ENCODE data around the gene C1orf116. TPM values are rescaled to one million over a fixed set of nuclear protein-coding genes. Genes with fewer than 3 reads are reported as not detected.

Gene C1orf116
- total RNA-seq, 1 experiment from 2014 or later = 124 TPM

DNA sequence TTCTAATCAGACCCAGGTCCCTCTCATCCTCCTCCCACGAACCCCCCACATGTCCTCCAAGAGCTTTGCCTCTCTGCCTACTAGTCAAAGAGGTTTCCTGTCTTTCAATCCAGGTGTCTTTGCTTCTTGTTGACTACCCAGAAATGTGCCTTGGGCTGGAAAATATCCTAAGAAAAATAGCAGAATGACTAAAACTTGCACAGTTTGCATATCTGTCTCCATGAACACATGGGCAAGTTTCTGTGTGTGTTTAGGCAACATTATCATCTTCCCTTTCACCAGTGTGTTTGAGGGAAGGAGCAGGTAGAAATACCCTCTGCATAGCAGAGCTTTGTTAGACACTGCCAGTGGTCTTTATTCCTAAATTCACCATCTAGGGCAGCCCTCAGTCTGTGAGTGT lies 1.5 kb downstream of the C1orf116 start:
- intact Hi-C loops (cut with micrococcal nuclease; ENCODE audit: unreplicated experiment) = no loop called here
- Mint-ChIP-seq H3K27me3 (ENCODE audit: unreplicated experiment) (no peaks in the 10 kb centered on the region), H3K4me1 (ENCODE audit: low read depth, unreplicated experiment) (peaks cover 42% of the 10 kb centered on the region), H3K9me3 (ENCODE audit: low read depth, unreplicated experiment) (no peaks in the 10 kb centered on the region), H3K27ac (ENCODE audit: unreplicated experiment) (peak overlapping the region; percentile 98), H3K36me3 (ENCODE audit: insufficient read depth, unreplicated experiment) (peaks cover 77% of the 10 kb centered on the region), H3K4me3 (ENCODE audit: low read depth, unreplicated experiment) (peak overlapping the region; percentile 92)
- TSS peak; percentile 25 for BruUV-seq (replicated peaks)
- DNase-seq = no peak
- CTCF ChIA-PET = interaction anchor here (1.1 to 4.9 kb wide), 4 partner anchors 10 to 26 kb away, joined by 4 to 54 read pairs (median 26); partner anchors contain the start of genes PFKFB2 and YOD1
- TF ChIP-seq, protein P1, sequence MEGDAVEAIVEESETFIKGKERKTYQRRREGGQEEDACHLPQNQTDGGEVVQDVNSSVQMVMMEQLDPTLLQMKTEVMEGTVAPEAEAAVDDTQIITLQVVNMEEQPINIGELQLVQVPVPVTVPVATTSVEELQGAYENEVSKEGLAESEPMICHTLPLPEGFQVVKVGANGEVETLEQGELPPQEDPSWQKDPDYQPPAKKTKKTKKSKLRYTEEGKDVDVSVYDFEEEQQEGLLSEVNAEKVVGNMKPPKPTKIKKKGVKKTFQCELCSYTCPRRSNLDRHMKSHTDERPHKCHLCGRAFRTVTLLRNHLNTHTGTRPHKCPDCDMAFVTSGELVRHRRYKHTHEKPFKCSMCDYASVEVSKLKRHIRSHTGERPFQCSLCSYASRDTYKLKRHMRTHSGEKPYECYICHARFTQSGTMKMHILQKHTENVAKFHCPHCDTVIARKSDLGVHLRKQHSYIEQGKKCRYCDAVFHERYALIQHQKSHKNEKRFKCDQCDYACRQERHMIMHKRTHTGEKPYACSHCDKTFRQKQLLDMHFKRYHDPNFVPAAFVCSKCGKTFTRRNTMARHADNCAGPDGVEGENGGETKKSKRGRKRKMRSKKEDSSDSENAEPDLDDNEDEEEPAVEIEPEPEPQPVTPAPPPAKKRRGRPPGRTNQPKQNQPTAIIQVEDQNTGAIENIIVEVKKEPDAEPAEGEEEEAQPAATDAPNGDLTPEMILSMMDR (IDR thresholded peaks at IDR 0.05; ENCODE audit: unreplicated experiment) = no peak

DNA sequence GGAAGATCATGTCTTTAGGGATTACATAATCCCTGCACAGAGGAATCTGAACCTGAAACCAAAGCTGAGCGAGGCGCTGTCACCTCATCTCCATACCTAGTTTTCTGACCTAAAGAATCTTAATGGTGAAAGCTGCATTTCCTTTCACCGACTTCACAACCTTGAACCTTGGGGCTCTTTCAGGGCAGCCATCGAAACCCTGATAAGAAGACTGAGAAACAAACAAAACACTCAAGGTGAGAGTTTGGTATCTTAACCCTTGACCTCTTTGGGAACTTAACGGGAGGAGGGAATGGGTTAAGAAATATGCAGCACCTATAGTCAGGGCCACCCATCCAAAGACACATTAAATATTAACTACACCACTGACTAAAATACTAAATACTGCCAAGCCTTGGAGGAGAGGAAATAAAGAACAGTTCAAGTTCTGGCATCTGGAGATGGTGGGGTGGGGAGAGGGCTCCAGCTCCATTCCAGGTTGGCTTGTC lies 2.0 kb downstream of the C1orf116 start:
- CTCF ChIA-PET = interaction anchor here (1.1 to 4.9 kb wide), 5 partner anchors 10 to 25 kb away, joined by 3 to 54 read pairs (median 12); partner anchors contain the start of genes PFKFB2 and YOD1
- Mint-ChIP-seq H3K9me3 (ENCODE audit: low read depth, unreplicated experiment) (no peaks in the 10 kb centered on the region), H3K4me3 (ENCODE audit: low read depth, unreplicated experiment) (peak overlapping the region; percentile 92), H3K36me3 (ENCODE audit: insufficient read depth, unreplicated experiment) (peaks cover 81% of the 10 kb centered on the region), H3K4me1 (ENCODE audit: low read depth, unreplicated experiment) (peaks cover 47% of the 10 kb centered on the region), H3K27me3 (ENCODE audit: unreplicated experiment) (no peaks in the 10 kb centered on the region), H3K27ac (ENCODE audit: unreplicated experiment) (peak overlapping the region; percentile 98)
- TF ChIP-seq, protein P1 (IDR thresholded peaks at IDR 0.05; ENCODE audit: unreplicated experiment) = no peak
- DNase-seq = no peak
- BruUV-seq (replicated peaks) = no TSS peak
- intact Hi-C loops (cut with micrococcal nuclease; ENCODE audit: unreplicated experiment) = no loop called here

DNA sequence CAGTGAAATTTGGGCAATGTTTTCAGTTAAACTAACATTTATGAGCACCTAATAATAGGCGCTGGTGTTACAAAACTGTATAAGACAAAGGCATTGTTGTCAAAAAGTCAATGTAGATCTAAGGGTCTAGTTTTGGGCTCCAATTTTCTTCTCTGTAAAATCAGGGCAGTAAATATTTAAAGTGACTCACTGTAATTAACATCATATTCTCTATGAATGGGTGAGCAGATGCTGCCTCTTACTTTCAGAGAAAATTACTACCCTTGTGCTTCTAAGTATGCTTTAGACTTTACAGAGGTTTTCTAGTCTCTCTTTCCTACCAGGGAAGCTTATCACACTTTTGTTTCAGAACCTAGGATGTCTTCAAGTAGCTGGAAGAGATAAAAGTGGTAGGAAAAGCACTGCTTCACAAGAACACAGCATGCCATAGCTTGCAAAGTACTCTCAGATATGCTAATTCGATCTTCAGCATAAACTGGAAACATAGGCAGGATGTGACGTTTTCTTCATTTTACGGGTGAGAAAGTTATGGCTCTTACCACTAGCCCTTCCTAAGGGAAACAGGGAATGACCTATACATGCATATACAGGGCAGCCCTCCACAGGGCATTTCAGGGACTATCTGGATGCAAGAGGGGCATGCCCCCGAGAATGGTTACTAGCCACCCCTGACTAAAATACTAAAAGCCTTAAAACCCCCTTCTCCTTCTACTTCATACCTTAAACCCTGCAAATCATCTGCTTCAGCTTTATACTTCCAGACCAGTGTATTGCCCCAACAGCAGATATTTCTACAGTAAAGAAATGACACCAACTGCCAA lies 2.6 kb downstream of the C1orf116 start:
- no peaks in the 10 kb centered on the region for H3K9me3 Mint-ChIP-seq (ENCODE audit: low read depth, unreplicated experiment)
- peak overlapping the region; percentile 92 for H3K4me3 Mint-ChIP-seq (ENCODE audit: low read depth, unreplicated experiment)
- intact Hi-C loops (cut with micrococcal nuclease; ENCODE audit: unreplicated experiment) = loop anchor here (10.0 kb wide), 1 partner anchor 295 kb away; the partner anchor contains the start of gene CD55
- no peak for DNase-seq
- no peaks in the 10 kb centered on the region for H3K27me3 Mint-ChIP-seq (ENCODE audit: unreplicated experiment)
- CTCF ChIA-PET = interaction anchor here (1.1 to 4.9 kb wide), 5 partner anchors 9 to 25 kb away, joined by 3 to 54 read pairs (median 12); partner anchors contain the start of genes PFKFB2 and YOD1
- peaks cover 83% of the 10 kb centered on the region for H3K36me3 Mint-ChIP-seq (ENCODE audit: insufficient read depth, unreplicated experiment)
- H3K4me1 Mint-ChIP-seq (ENCODE audit: low read depth, unreplicated experiment) = peaks cover 54% of the 10 kb centered on the region
- peak overlapping the region; percentile 98 for H3K27ac Mint-ChIP-seq (ENCODE audit: unreplicated experiment)
- BruUV-seq (replicated peaks) = no TSS peak
- TF ChIP-seq, protein P1 (IDR thresholded peaks at IDR 0.05; ENCODE audit: unreplicated experiment) = no peak

DNA sequence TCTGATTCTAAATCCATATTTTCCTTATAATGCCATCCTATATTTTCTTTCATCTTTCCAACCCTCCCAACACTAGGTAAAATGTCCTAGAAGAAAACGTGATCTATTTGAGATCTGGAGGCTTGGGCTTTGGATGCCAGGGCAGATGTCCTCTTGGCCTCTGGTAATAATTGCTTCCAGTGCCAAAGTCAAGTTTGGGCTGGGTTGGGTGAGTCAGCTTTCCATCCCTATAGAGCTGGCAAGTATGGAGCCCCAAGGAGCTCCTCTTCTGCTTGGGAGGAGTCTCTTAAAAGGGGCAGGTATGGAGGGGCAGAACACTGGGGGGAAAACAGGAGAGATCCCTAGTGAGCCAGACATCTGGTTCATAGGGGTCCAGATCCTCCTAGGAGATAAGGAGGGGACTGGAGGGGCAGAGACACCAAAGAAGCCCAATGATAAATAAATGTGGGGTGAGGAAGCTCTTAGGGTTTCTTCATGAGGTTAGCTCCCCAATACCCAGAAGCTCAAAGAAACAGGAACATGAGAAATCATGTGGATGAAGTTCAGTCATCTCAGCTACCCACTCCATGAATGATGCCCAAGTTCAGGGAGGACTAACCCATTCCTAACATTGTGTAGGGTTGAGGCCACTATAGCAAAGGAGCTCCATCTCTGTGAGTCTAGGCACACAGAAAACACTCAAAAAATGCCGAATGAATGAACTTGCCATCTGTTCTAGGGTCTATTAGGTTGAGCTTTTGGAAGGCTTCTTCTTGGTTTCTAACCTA lies 3.5 kb downstream of the C1orf116 start:
- TF ChIP-seq, protein P1 (IDR thresholded peaks at IDR 0.05; ENCODE audit: unreplicated experiment) = no peak
- intact Hi-C loops (cut with micrococcal nuclease; ENCODE audit: unreplicated experiment) = loop anchor here (10.0 kb wide), 1 partner anchor 296 kb away; the partner anchor contains the start of gene CD55
- Mint-ChIP-seq H3K36me3 (ENCODE audit: insufficient read depth, unreplicated experiment) (peaks cover 90% of the 10 kb centered on the region), H3K9me3 (ENCODE audit: low read depth, unreplicated experiment) (no peaks in the 10 kb centered on the region), H3K4me3 (ENCODE audit: low read depth, unreplicated experiment) (peak overlapping the region; percentile 92), H3K27ac (ENCODE audit: unreplicated experiment) (peak overlapping the region; percentile 98), H3K27me3 (ENCODE audit: unreplicated experiment) (no peaks in the 10 kb centered on the region), H3K4me1 (ENCODE audit: low read depth, unreplicated experiment) (peaks cover 62% of the 10 kb centered on the region)
- no TSS peak for BruUV-seq (replicated peaks)
- CTCF ChIA-PET = interaction anchor here (0.6 to 4.9 kb wide), 7 partner anchors 8 to 24 kb away, joined by 3 to 54 read pairs (median 4); partner anchors contain the start of genes PFKFB2 and YOD1
- DNase-seq = no peak

Measured in Calu3 (cell line).